Breast epithelium (tissue), 4 donors: ENCODE data around the gene RELT. TPM values are rescaled to one million over a fixed set of nuclear protein-coding genes. Genes with fewer than 3 reads are reported as not detected.
A peak's percentile ranks its signal among the peaks of the same experiment; 100 is the strongest.

Source experiments
- DNase-seq, 2 donors: peaks; one replicate each; pipeline ENCODE4 v3.0.0-alpha.2; 2019; ENCODE audit warnings: low spot score in 2 of 2
- H3K27ac ChIP-seq, 2 donors: fragments of 200-600 bp; sonication (generic) in 1 of 2; one replicate each; pipeline ENCODE4 v1.5.1; 2016 to 2019; ENCODE audit warnings: mild to moderate bottlenecking in 1 of 2
- H3K27me3 ChIP-seq, 2 donors: fragments of 200-600 bp; sonication (generic) in 1 of 2; one replicate each; pipeline versions ENCODE4 v1.5.1 to v1.6.0; 2017 to 2019; ENCODE audit warnings: control low read depth in 1 of 2, mild to moderate bottlenecking in 1 of 2
- H3K36me3 ChIP-seq: fragments of 200-600 bp; one replicate; pipeline ENCODE4 v1.5.1; 2019
- H3K4me1 ChIP-seq, 2 donors: fragments of 200-600 bp; sonication (generic); one replicate each; pipeline ENCODE4 v1.5.1; 2016 to 2019; ENCODE audit warnings: control low read depth in 1 of 2
- H3K4me3 ChIP-seq, 3 donors: fragments of 200-600 bp; sonication (generic); 1 replicate in 2 of 3; 2 replicates in 1 of 3; pipeline ENCODE4 v1.5.1; 2016 to 2019; ENCODE audit warnings: mild to moderate bottlenecking in 3 of 3, moderate library complexity in 2 of 3
- H3K9me3 ChIP-seq, 2 donors: fragments of 200-600 bp; sonication (generic) in 1 of 2; one replicate each; pipeline ENCODE4 v1.5.1; 2016 to 2019; ENCODE audit warnings: control low read depth in 1 of 2
- POLR2A ChIP-seq: fragments of 450-650 bp; IDR thresholded peaks from one replicate; pipeline ENCODE4 v1.6.1; 2016; ENCODE audit warnings: antibody characterized with exemption, mild to moderate bottlenecking, moderate library complexity
- POLR2AphosphoS5 ChIP-seq, 3 donors: sonication (generic); formaldehyde crosslinking; IDR thresholded peaks; one replicate each; pipeline ENCODE4 v1.6.1; 2017; ENCODE audit warnings: antibody characterized with exemption in 3 of 3
- intact Hi-C: fragments of 100-400 bp; cut with DNase I; formaldehyde crosslinking; loops from one replicate; pipeline ENCODE4 v1.15.1; 2023; ENCODE audit warnings: low total_unique reads
- total RNA-seq, 3 donors: library from RNA; depleted of rRNA; stranded (reverse); fragments of >200 nt; gene quantifications; one replicate each; pipeline ENCODE4 v1.1.0, GENCODE V29; 2016
- TF ChIP-seq, protein P1 (sequence below), 3 donors: fragments of 450-650 bp; IDR thresholded peaks; one replicate each; pipeline ENCODE4 v1.5.1; 2016 to 2017; ENCODE audit warnings: antibody characterized with exemption in 3 of 3, mild to moderate bottlenecking in 3 of 3, moderate library complexity in 3 of 3

RELT gene
- total RNA-seq, 3 donors from 2014 or later: 2.2 to 3.7 (median 2.3) TPM

- Histone ChIP-seq H3K27ac (peak overlapping the region in 1 of 2 donors; percentile 32), H3K4me3 (no peak overlapping the region), H3K4me1 (no peaks in the 10 kb centered on the region), H3K27me3 (no peaks in the 10 kb centered on the region), H3K9me3 (no peaks in the 10 kb centered on the region), H3K36me3 (no peaks in the 10 kb centered on the region)
- no peak for DNase-seq
- intact Hi-C loops: no loop called here
- TF ChIP-seq POLR2A (no peak), POLR2AphosphoS5 (IDR thresholded peaks at IDR 0.05) (no peak)
- TF ChIP-seq, protein P1, sequence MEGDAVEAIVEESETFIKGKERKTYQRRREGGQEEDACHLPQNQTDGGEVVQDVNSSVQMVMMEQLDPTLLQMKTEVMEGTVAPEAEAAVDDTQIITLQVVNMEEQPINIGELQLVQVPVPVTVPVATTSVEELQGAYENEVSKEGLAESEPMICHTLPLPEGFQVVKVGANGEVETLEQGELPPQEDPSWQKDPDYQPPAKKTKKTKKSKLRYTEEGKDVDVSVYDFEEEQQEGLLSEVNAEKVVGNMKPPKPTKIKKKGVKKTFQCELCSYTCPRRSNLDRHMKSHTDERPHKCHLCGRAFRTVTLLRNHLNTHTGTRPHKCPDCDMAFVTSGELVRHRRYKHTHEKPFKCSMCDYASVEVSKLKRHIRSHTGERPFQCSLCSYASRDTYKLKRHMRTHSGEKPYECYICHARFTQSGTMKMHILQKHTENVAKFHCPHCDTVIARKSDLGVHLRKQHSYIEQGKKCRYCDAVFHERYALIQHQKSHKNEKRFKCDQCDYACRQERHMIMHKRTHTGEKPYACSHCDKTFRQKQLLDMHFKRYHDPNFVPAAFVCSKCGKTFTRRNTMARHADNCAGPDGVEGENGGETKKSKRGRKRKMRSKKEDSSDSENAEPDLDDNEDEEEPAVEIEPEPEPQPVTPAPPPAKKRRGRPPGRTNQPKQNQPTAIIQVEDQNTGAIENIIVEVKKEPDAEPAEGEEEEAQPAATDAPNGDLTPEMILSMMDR (IDR thresholded peaks at IDR 0.05): no peak
Observed at GRCh38 chr11:73384531-73384871, 8.3 kb downstream of the RELT start.

DNA sequence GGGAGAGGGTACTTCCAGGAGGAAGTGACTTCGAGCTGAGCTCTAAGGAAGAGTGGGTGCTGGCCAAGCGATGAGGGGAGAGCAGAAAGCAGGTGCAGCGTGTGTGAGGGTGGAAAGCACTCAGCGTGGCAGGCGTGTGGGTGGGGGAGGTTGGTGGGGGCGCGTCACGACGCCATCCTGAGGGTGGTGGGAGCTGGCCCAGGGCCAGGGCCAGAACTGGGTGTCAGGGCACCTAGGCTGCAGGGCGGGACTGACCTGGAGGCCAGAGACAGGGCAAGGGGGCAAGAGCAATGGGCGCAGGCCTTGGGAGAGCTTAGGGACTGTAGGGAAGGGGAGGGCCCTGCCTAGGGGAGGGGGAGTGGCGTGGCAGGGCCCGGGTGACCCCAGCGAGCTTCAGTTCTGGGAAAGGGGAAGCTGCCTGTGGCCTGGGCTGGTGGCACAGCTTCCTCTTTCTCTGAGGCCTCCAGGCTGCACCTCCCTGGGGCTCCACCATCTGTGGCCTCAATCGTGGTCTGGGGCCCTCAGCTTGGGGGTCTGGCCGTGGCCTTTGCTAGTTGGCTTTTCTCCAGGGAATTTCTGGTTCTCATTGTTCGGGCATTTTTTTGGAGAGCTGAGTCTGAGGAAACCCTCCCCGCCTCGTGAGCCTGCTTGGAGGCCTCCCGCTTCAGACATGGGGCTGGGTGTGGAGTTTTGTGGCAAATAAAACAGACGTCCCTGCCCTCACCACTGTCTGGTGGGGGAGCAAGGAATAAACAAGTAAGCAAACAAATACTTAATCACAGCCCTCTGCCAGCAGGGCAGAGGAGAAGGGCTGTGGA is 8.9 kb downstream of the RELT start:
- TF ChIP-seq POLR2A (no peak), POLR2AphosphoS5 (IDR thresholded peaks at IDR 0.05) (no peak)
- TF ChIP-seq, protein P1 (IDR thresholded peaks at IDR 0.05): no peak
- Histone ChIP-seq H3K27me3 (no peaks in the 10 kb centered on the region), H3K4me1 (no peaks in the 10 kb centered on the region), H3K9me3 (no peaks in the 10 kb centered on the region), H3K27ac (peak overlapping the region in 1 of 2 donors; percentile 32), H3K36me3 (no peaks in the 10 kb centered on the region), H3K4me3 (no peak overlapping the region)
- no peak for DNase-seq
- intact Hi-C loops: no loop called here

- DNase-seq: no peak
- Histone ChIP-seq H3K9me3 (no peaks in the 10 kb centered on the region), H3K27me3 (no peaks in the 10 kb centered on the region), H3K27ac (peak overlapping the region in 1 of 2 donors; percentile 32), H3K4me3 (no peak overlapping the region), H3K4me1 (no peaks in the 10 kb centered on the region), H3K36me3 (no peaks in the 10 kb centered on the region)
- intact Hi-C loops: no loop called here
- no peak for TF ChIP-seq POLR2AphosphoS5 (IDR thresholded peaks at IDR 0.05)
- TF ChIP-seq, protein P1 (IDR thresholded peaks at IDR 0.05): no peak
- TF ChIP-seq POLR2A: no peak
Observed at GRCh38 chr11:73386016-73386415, 9.8 kb downstream of the RELT start.

GRCh38 chr11:73386546-73386945 is 10.3 kb downstream of the RELT start:
- Histone ChIP-seq H3K4me1 (no peaks in the 10 kb centered on the region), H3K4me3 (no peak overlapping the region), H3K9me3 (no peaks in the 10 kb centered on the region), H3K27me3 (no peaks in the 10 kb centered on the region), H3K27ac (peak overlapping the region in 1 of 2 donors; percentile 32), H3K36me3 (no peaks in the 10 kb centered on the region)
- DNase-seq: no peak
- TF ChIP-seq POLR2AphosphoS5 (IDR thresholded peaks at IDR 0.05) (no peak), POLR2A (no peak)
- TF ChIP-seq, protein P1 (IDR thresholded peaks at IDR 0.05): no peak
- intact Hi-C loops: no loop called here

GRCh38 chr11:73387594-73388264 is 11.5 kb downstream of the RELT start:
- Histone ChIP-seq H3K36me3 (no peaks in the 10 kb centered on the region), H3K9me3 (no peaks in the 10 kb centered on the region), H3K4me1 (no peaks in the 10 kb centered on the region), H3K27me3 (no peaks in the 10 kb centered on the region), H3K4me3 (no peak overlapping the region), H3K27ac (no peak overlapping the region)
- no peak for DNase-seq
- no peak for TF ChIP-seq POLR2A
- TF ChIP-seq, protein P1 (IDR thresholded peaks at IDR 0.05): no peak
- no peak for TF ChIP-seq POLR2AphosphoS5 (IDR thresholded peaks at IDR 0.05)
- intact Hi-C loops: no loop called here
